Adipose tissue (tissue), 3 donors: ENCODE results near the gene PCSK6. TPM values are rescaled to one million over a fixed set of nuclear protein-coding genes. Genes with fewer than 3 reads are reported as not detected.

Experiments used
- polyA plus RNA-seq, 3 donors: library from polyadenylated mRNA; stranded (reverse); fragments of 200-250 nt; gene quantifications; one replicate each; pipeline ENCODE4 v1.2.3, GENCODE V29; 2013
- donor health status: healthy with polysubstance abuse.
- donor health status: Bipolar disorder and iron deficiency.
- donor health status: healthy.

Gene PCSK6
- polyA plus RNA-seq, 3 donors, result 1.5 to 13.2 (median 3.4) TPM

Other genes with a start within 250 kb of the PCSK6 start
- 10 to 100 TPM in 2 of 3 donors, 1 to 10 TPM in 1; 2.8 to 32.4 (median 21.3) TPM for gene CHSY1, start 237.7 kb downstream of the PCSK6 start, polyA plus RNA-seq
- gene SELENOS, start 212.2 kb downstream of the PCSK6 start, polyA plus RNA-seq, result 100 to 1,000 TPM in 2 of 3 donors, 10 to 100 TPM in 1; 56.0 to 109 (median 107) TPM
- gene SNRPA1, start 194.5 kb downstream of the PCSK6 start, polyA plus RNA-seq, result 10 to 100 TPM; 29.4 to 49.5 (median 36.8) TPM
- 10 to 100 TPM; 20.0 to 38.2 (median 37.1) TPM for gene TM2D3, start 162.7 kb upstream of the PCSK6 start, polyA plus RNA-seq
- 1 to 10 TPM; 5.5 to 8.2 (median 6.7) TPM for gene TARS3, start 234.8 kb upstream of the PCSK6 start, polyA plus RNA-seq